T-helper 9 cell (primary cell): Measurements from ENCODE around the gene TSPAN18.

Experiments used
- DNase-seq: peaks from one replicate; pipeline ENCODE4 v3.0.0-alpha.2; 2020

TSPAN18 gene

GRCh38 chr11:44967930-44968496 is 241.3 kb downstream of the TSPAN18 start:
- no peak for DNase-seq

DNA sequence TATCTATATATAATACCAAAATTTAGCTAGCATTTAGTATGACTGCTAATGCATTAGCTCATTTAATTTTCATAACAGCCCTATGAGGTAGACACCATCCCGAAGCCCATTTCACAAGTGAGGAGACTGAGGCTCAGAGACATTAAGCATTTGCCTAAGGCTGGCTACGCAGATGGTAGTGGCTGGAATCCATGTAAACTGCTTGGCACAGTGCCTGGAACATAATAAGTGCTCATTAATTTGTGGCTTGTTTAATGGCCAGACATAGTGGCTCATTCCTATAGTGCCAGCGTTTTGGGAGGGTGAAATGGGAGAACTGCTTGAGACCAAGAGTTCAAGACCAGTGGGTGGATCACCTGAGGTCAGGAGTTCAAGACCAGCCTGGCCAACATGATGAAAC is 241.7 kb downstream of the TSPAN18 start:
- no peak for DNase-seq

GRCh38 chr11:44969651-44970252 is 243.0 kb downstream of the TSPAN18 start:
- no peak for DNase-seq

- DNase-seq: no peak
Observed at GRCh38 chr11:44970293-44970692, 243.5 kb downstream of the TSPAN18 start.

DNA sequence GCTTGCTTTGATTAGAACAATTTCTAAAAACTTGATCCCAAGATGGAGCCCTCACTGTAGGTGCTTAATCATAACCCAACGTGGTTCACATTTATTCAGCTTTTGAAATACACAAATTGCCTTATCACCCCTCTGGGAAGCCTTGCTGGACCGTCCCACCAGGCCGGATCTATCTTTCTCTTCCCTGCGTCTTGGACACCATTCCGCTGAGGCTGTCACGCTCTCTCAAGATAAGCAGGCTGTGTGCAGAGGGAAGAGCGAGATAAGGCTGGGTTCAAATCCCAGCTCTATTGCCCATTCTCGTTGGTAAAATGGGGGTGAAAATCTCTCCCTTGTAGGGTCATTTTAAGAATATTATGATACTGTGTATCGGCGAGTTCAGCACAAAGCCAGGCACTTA is 244.4 kb downstream of the TSPAN18 start:
- no peak for DNase-seq

DNA sequence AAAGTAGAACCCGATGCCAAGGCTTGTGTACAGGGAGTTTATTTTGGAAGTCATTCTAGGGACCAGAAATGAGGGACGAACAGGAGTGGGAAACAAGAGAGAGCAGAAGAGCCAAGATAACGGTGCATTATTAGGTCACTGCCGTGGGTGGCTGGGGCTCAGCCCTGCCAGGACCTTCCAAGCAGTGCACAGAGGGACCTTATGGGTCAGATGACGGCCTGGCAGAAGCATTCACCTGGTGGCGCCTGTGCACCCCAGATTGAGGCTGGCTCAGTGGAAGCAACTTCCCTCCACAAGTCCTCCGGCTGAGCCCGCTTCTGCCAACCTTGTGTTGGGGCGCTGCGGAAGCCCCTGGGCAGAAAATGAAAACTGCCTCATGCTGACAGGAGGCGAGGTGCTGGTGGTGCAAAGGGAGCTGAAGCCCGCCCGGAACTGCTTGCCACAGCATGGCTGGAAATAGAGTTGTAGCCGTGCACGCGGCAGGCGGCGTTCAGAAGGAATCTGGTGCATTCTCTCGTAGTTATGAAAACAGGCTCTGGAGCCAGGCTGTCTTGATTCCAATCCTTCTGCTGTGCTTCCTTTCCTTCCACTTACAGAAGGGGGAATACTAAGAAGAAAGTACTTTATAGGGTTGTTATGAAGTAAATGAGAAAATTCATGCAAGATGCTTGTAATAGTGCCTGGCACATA is 246.1 kb downstream of the TSPAN18 start:
- no peak for DNase-seq

DNA sequence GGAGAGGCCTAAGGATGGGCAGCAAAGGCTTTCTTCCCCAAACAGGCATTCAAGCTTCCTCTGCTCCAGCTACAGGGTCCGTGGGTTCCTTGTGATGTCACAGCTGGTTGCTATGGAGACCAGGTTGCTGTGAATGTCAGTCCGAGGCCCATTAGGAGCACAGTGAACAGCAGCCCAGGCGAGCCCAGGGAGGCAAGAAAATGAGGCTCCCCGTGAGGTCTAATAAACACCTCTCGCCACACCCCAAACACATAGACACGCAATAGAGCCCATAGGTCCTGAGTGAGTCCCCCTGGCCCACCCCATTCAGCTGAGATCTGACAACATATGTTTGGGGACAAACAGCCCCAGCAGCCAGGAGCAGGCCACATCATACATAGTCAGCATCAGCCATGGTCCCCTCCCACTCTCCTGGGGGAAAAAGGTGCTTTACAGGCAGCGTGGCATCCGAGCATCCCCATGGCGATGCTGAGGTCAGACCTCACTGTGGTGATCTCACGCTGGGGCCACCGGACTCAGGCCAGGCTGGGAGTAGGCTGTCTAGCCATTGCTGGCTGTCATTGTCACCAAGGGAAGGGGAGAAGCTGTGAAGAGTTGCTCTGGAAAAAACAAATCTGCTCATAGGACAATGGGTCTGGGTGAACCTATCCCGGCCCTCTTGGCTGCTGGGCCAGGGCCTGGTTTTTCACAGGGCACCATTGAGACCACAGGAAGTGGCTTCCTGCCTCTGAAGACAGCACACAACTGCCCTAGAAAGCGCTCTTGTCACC is 247.1 kb downstream of the TSPAN18 start:
- no peak for DNase-seq

- no peak for DNase-seq
Observed at GRCh38 chr11:44974402-44975000, 247.7 kb downstream of the TSPAN18 start.

- no peak for DNase-seq
Observed at GRCh38 chr11:44976576-44976975, 249.8 kb downstream of the TSPAN18 start.

DNA sequence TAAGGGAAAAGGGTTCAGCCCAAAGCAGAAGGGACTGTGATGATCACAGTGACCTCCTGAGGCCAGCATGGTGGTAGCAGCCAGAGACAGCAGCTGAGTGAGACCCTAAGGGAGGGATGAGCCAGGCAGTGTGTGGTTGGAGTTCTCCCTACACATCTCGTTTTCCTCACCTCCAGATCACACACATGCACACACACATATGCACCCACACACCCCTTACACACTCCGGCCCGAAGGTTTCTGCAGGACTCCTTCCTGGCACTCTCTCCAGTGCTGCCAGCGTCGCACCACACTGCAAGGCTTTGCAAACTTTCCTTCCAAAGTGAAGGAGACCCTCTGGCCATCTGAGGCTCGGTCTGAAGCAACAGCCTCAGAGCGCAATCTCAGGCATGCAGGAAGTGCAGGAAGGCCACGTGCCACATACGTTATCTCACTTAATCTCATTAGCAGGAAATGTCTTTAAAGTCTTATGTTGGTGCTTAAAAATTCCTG is 250.8 kb downstream of the TSPAN18 start:
- DNase-seq: no peak

- no peak for DNase-seq
Observed at GRCh38 chr11:44978274-44978960, 251.7 kb downstream of the TSPAN18 start.

DNA sequence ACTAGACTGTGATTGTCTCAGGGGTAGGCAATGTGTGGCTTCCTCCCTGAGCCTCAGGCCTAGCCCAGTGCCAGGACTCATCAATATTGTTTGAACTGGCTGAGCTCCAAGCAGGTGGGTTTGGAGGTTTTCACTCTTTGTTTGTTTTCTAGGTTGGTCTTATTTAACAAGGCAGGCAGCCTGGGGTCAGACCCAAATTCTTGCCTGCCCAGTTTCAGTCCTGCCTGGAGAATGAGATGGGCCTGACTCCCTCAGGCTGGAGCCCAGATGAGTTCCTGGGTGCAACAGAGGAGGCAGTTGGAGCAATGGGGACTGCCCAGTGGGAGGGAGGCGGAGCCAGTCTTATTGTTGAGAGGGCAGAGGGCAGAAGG is 252.2 kb downstream of the TSPAN18 start:
- no peak for DNase-seq

DNA sequence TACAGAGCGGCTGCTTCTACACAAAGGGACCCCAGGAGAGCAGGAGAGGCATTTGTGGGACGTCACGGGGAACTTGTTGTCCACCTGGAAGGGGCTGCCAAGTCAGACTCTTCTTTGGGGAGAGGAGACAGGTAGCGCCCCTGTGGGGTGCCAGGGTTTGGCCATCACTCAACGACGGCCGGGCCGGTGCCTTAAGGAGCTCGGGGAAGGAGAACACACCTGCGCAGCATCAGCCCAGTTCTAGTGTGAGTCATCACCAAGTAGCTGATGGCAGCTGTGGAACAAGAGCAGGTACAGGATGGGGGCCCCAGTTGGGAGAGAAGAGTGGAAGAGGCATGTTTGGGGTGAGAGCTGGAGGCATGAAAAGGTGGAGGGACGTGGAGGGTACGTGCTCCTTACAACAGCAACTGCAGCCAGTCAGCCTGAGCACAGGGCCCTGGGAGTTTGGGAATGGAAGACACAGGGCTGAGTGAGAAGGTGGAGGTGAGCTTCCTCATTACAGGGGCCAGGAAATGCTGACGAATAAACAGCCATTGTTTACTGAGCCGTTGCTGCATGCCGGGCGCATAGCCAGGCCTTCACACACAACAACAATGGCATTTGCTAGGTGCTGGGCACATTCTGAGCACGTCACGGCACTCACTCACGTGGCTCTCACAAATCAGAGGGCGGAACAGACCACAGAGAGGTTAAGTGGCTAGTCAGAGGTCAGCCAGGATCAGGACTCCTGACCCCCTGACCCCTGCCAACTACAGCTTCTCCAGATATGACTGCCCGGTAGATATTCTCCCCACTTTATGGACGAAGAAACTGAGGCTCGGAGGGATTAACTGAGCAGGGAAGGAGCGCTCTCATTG is 253.0 kb downstream of the TSPAN18 start:
- no peak for DNase-seq

GRCh38 chr11:44980533-44981427 is 254.0 kb downstream of the TSPAN18 start:
- no peak for DNase-seq
